GM19324 (cell line): ENCODE results near the gene CLEC3B.
A peak's percentile ranks its signal among the peaks of the same experiment; 100 is the strongest.
"Not testable (repeated sequence)": the region's sequence is repeated elsewhere in the genome, so short reads cannot be mapped to it uniquely, and the experiment has no call there.

ENCODE experiments used
- ATAC-seq: cut with Tn5 transposase; IDR thresholded peaks from one replicate; pipeline ENCODE4 v1.9.1; 2021; ENCODE audit warnings: mild to moderate bottlenecking, moderate library complexity; ENCODE audit not compliant: unreplicated experiment, low FRiP score

The CLEC3B gene

GRCh38 chr3:45033791-45034190 is 7.7 kb downstream of the CLEC3B start:
- no peak for ATAC-seq

GRCh38 chr3:45034612-45035252 is 8.6 kb downstream of the CLEC3B start:
- ATAC-seq: no peak

- ATAC-seq: no peak
These were observed 9.6 kb downstream of the CLEC3B start for GRCh38 chr3:45035441-45036301.

- peak; percentile 61 for ATAC-seq
These were observed 11.8 kb downstream of the CLEC3B start for GRCh38 chr3:45037720-45038455.

- no peak for ATAC-seq
These were observed 15.6 kb downstream of the CLEC3B start for GRCh38 chr3:45041666-45042065.

GRCh38 chr3:45042162-45042561 is 16.1 kb downstream of the CLEC3B start:
- ATAC-seq: no peak

GRCh38 chr3:45043728-45044299 is 17.7 kb downstream of the CLEC3B start:
- no peak for ATAC-seq

- ATAC-seq: no peak
These were observed 22.1 kb downstream of the CLEC3B start for GRCh38 chr3:45048244-45048643.

- ATAC-seq: no peak
These were observed 23.7 kb downstream of the CLEC3B start for GRCh38 chr3:45049807-45050206.

- no peak for ATAC-seq
These were observed 25.6 kb downstream of the CLEC3B start for GRCh38 chr3:45051685-45052084.

GRCh38 chr3:45053805-45054195 is 27.7 kb downstream of the CLEC3B start:
- not testable (repeated sequence) for ATAC-seq

GRCh38 chr3:45054196-45054857 is 28.2 kb downstream of the CLEC3B start:
- ATAC-seq: no peak

GRCh38 chr3:45055032-45055410 is 28.9 kb downstream of the CLEC3B start:
- no peak for ATAC-seq

GRCh38 chr3:45055411-45056143 is 29.5 kb downstream of the CLEC3B start:
- ATAC-seq: no peak

GRCh38 chr3:45056608-45057301 is 30.7 kb downstream of the CLEC3B start:
- ATAC-seq: no peak

- ATAC-seq: no peak
These were observed 31.5 kb downstream of the CLEC3B start for GRCh38 chr3:45057557-45057956.

GRCh38 chr3:45059132-45059531 is 33.0 kb downstream of the CLEC3B start:
- ATAC-seq: no peak

GRCh38 chr3:45060165-45060892 is 34.2 kb downstream of the CLEC3B start:
- no peak for ATAC-seq

GRCh38 chr3:45062697-45063070 is 36.6 kb downstream of the CLEC3B start:
- ATAC-seq: no peak
